SH-SY5Y (cell line): ENCODE data around the gene PRKAA2.

Experiments used
- GATA2 ChIP-seq: IDR thresholded peaks from 2 replicates; pipeline ENCODE4 v1.6.1; 2011; ENCODE audit warnings: mild to moderate bottlenecking, low read depth, low read length
- GATA3 ChIP-seq: IDR thresholded peaks from 2 replicates; pipeline ENCODE4 v1.6.1; 2011; ENCODE audit warnings: low read depth, mild to moderate bottlenecking, low read length, moderate library complexity

DNA sequence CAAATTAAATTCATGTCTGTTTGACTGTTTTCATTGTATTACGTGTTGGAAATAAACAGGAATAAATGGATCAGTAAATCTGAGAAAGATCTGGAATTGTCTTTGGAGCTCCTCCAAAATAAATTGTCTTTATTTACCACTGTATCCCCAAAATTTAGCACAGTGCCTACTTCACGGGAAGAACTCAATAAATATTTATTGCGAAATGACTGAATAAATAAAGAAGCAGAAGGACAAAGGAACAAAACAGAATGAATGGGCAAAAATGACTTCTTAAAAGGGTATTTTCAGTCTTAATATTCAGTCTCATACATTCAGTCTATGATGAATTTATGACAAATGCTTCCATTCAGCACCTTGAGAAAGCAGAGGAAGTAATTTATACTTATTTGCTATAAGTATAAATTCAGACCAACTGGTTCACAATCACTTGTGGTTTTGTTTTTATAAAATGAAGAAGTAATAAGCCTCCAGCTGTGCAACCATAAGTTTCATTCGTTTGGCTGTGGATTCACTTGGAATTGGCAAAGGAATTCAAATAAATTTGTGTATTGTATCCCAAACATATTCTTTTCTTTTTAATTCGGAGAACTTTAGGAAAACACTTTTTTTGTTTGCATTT is 19.2 kb upstream of the PRKAA2 start:
- TF ChIP-seq GATA3 (no peak), GATA2 (no peak)
